Lung microvascular endothelial cell (primary cell): ENCODE results near the gene OSTC. TPM values are rescaled to one million over a fixed set of nuclear protein-coding genes. Genes with fewer than 3 reads are reported as not detected.

ENCODE experiments used
- DNase-seq, 2 donors: peaks; one replicate each; pipeline versions ENCODE4 v3.0.0 to v3.0.0-alpha.2; 2010; ENCODE audit warnings: low read depth in 2 of 2
- total RNA-seq: library from RNA; depleted of rRNA; stranded (reverse); fragments of >200 nt; gene quantifications from 2 replicates; pipeline ENCODE4 v1.2.1, GENCODE V29; 2014

Gene OSTC
- 190 and 221 TPM in 2 replicates for total RNA-seq

DNA sequence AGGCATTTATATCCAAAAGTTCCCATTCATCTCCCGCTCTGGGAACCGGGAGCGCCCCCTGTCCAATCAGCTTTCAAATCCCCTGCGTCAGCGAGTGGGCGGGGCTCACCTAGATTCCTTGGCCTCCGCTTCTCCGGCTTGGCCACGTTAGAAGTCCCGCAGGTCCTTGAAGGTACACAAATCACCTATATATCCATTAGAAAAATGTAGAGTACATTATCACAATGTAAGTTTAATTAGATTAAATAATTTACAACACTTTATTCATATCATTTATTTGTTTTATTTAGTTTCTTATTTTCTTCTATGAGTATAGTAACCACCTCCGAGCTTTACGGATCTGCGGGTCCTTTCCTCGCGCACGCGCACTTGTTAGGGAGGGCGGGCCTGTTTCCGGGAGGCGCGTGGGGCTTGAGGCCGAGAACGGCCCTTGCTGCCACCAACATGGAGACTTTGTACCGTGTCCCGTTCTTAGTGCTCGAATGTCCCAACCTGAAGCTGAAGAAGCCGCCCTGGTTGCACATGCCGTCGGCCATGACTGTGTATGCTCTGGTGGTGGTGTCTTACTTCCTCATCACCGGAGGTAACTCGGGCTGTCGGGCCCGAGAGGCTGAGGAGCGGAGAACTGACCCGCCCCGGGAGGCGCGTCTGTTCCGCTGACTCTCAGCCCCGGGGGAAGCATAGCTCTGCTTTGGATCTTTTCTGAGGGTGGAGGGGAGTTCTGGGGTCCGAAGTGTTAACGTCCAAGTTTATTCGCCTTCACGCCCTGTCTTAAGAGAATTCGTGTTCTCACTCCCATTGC lies at the start of gene OSTC:
Gene OSTC (plus strand): TSS at position 388 of the 802 bp plus-strand sequence. CDS start 57 bp downstream, at position 445.
- peak; percentile 98 for DNase-seq

DNA sequence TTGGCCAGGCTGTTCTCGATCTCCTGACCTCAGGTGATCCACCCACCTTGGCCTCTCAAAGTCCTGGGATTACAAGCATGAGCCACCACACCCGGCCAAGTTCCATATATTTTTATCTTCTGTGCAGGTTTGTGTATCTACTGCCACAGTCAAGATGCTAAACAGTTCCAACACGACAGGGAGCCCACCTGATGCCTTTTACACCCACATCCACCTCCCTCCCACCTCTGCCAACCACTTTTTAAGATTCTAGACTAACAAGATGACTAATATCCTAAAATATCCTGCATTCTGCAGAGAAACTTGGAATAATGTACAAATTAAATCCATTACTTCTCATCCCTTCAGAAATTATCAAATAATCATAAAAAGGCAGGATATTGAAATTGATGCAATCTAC lies 49.3 kb upstream of the OSTC start:
- no peak for DNase-seq

DNA sequence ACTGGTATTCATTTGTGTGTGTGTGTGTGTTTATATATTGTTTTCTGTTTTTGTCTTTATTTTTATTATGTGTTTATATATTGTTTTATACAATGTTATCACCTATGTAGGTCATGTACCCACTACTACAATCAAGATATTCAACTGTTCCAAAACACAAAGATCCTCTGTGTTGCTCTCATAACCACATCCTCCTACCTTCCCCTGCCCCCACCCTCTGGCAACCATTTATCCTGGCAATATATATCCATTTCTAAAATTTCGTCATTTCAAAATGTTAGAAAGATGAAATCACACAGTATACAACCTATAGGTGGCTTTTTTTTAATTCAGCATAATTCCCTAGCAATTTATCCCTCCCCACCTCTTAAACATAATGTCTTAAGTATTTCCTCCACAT lies 48.9 kb upstream of the OSTC start:
- no peak for DNase-seq

DNA sequence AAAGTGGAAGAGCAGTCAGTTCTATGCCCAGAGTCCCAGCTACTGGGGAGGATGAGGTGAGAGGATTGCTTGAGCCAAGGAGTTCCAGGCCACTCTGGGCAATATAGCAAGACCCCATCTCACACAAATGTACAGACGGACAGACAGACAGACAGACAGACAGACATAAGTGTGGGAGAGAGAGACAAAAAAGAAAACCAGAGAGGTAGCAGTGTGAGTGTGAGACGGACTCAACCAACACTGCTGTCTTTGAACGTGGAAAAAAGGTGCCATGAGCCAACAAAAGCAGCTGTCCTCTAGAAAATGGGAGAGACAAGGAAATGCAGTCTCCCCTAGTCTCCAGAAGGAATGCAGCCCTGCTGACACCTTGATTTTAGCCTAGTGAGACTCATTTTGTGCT lies 48.2 kb upstream of the OSTC start:
- DNase-seq = no peak

DNA sequence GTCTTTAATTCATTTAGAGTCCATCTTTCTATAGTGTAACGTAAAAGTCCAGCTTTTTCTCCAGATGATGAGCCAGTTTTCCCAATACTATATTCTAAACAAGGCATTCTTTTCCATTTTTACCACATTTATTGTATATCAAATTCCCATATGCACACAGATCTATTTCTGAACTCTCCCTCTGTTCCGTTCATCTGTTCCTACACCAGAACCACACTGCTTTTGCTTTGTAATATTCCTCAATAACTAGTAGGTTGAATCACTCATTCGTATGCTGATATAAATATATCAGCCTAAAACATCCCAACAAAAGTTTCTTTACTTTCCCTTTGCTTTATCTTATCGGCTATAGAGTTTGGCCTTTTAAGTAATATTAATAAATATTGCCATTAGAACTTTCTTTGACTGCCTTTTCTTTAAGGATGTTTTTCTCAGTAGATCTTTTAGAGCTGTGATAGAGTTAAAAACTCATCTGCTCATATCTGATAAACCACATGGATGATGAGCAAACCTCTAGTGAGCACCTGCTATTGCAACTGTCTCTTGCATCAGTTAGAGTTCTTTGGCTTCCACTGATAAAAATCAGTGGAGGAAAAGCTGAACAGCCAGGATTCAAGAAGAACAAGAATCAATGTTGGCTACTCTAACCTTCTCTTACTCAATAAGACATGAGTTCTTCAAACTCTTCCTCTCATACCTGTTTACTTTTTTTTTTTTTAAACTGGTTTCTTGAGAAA lies 43.2 kb upstream of the OSTC start:
- DNase-seq = no peak

DNA sequence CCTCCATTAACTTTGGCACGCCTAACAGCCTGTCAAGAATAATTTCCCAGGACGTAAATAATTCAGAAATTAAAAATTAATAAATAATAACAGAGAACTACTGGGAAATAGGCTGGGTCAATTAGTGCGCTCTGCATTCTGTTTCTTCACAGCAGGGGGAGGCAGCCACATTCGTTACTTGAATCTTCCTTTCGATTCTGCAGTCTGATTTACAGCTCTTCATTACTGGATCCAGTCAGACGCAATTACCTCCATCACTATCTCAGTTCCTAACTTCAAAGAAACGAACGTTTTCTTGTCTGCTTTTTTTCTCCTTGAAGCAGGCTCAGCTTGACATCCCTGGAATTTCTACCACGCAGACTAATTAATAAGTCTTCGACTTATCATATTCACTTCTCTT lies 39.0 kb upstream of the OSTC start:
- no peak for DNase-seq

DNA sequence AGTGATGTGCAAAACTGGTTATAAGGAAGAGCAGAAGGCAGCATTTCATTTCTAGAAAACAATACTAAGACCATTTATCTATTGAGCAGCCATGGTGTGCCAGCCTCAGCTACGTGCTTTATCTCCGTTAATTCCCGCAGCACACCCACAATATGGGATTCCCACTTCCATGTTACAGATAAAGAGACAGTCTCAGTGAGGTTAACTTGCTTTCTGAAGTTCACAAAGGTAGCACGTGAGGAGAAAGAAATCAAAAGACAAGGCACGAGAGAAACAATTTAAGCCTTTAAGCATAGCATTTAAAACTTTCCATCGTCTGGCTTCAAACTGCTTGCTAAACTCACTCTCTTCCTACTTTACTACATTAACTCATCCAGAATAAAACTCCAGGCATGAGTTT lies 38.0 kb upstream of the OSTC start:
- DNase-seq = no peak

DNA sequence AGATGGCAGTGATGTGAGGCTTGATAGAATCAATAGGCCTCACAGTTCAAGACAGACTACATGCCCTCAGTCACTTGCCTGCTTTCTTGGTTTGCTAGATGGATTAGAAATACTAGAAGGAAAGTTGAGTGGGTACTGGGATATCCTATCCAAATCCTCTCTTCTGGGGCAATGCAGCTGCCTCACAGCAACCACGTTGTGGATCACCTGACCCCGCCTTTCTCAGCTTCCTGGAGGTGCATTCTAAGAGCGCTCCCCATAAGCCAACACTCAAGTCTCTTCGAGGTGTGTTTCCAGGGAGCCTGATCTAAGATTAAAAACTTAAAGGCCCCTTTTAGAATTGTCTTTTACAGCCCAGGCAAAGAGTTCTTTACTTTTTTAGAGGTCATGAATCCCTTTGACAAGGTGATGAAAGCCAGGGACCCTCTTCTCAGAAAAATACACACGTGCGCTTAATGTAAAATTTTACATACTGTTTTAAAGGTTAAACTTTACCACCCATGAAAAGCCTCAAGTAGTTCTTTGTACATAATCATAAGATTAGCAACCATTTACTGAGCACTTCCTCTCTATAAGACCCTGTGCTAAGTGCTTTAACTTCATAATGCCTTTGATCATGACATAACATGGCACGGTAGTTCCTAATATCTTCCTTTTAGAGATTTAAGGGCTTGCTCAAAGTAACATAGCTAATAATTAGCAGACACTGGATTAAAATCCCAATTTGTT lies 30.9 kb upstream of the OSTC start:
- DNase-seq = no peak

DNA sequence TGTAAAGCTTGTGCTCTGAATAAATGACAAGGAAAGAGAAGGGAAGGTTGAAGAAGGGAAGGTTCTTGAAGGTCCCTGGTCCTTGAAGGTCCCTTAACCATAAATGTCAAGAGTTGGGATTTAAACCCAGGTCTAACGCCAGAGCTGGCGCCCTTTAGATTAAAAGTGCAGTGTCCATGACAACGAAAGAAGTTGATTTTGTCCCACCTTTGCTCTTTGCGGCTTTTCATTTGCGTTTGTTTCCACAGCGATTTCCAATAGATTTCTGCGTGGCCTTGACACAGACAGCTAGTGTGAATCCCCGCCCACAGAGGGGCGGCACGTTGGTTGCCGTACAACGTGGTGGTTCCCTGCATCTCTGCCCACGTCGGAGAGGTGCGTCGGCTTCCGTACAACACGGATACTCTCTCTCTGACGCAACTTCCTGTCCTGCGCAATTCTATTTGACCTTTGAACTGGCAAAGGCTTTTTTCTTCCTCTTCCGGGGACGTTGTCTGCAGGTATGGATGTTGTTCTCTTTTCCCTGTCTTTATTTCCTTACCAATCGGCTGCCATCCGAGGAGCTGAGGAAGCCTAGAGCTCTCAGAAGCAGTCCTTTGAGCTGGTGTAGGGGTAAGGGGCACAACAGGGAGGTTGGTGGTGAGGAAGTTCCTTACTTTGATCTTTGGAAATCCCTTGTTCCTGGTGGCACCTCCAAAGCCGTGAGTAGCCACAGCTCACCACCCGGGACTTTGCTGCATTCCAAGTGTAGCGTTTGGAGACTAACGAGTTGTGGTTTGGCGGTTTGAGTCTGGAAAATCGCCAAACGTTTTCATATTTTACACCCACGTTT lies 30.1 kb upstream of the OSTC start, which contains the start of gene RPL34:
Gene RPL34 (plus strand): TSS at position 476 of the 832 bp plus-strand sequence. CDS start 1,384 bp downstream, outside the sequence.
- DNase-seq = peak; percentile 99

- peak; percentile 5 to 48 for DNase-seq
These were observed 29.2 kb upstream of the OSTC start for GRCh38 chr4:108620933-108621905.

GRCh38 chr4:108622022-108622421 lies 28.4 kb upstream of the OSTC start:
- no peak for DNase-seq

- no peak for DNase-seq
These were observed 27.6 kb upstream of the OSTC start for GRCh38 chr4:108622828-108623227.

GRCh38 chr4:108624263-108625056 lies 25.9 kb upstream of the OSTC start:
- DNase-seq = no peak

DNA sequence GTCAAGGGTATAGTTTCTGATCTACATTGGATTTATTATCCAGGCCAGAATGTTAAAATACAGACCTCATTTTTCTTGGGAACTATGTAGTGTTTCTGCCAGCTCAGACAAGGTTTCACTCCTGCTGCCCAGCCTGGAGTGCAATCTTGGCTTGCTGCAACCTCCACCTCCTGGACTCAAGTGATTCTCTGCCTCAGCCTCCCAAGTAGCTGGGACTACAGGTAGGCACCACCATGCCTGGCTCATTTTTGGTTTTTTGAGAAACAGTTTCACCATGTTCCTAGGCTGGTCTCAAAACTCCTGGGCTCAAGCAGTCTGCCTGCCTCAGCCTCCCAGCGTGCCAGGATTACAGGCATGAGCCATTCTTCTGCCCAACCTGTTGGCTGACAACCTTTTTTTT lies 24.3 kb upstream of the OSTC start:
- no peak for DNase-seq

DNA sequence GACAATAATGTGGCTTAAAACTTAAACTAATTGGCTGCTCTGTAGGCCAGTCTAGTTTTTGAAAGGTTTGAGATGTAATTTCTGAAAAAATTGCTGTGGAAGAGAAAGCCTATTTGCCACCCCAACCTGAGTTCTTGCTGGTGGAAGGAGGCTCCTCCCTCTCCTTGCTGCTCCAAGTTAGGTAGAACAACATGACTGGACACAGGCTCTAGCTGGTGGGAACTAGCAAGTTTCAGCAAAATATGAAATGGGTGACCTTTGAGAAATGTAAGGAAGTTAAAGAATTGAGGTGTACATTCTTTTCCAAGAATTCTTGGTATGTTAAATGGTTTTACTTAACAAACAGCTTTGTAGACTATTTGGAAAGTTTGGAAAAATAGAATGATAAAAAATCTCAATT lies 22.0 kb upstream of the OSTC start:
- no peak for DNase-seq

DNA sequence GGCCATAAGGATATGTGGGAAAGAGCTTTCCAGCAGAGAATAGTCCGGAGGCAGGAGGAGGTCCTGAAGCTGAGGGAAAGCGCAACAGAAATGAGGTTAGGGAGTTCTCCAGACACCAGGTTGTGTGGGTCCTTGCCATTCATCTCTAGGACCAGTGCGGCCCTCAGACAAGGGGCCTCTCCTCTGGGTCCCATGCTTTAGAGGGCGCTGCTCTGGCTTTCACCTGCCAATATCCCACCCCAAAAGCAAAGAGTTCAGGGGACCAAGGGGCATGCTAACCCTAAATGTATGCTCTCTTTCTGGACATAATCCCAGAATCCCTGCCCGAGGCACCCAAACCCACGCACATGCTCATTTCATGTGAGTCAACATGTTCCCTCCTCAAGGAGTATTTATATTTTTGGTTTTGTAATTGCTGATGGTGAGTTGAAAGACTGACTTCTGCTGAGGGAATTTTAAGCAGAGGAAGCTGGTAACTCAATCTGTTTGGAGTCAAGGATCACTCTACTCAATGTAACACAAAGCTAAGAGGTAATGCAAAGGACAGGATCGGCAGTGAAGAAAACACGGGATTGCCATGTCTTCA lies 15.2 kb upstream of the OSTC start:
- no peak for DNase-seq

DNA sequence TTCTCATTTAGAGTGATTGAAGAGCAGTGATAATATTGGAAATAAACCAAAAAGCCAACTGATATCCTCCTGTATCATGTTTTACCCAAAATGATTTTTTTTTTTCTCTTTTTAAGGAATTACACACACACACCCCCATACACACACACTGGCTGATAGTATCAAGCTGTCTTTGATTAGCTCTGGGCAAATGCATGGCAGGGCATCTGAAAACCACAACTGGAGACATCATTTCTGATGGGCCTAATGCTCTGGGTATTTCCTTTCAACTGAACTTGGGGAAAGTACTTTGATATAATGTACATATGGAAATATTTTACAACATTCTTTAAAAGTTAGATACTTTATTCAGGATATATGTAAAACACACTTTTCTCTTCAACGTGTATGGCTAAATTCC lies 14.2 kb upstream of the OSTC start:
- no peak for DNase-seq

DNA sequence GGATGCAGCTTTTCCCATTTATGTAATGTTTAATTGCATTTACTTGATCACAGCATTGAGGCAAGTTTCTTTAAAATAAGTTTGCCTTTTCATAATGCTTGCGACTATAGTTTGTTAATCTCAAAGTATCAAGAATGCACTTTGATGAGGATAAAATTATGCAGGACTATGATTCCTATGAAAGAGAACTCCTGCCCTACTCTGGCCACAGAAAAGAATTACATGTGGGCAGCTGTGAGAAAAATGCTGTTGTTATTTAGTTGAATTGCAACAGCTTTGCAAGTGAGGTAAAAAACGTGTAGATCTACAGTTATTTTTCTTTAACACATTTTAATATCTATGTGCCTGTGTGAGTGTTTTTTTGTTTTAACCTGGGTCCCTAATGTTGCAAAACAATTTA lies 12.5 kb upstream of the OSTC start:
- DNase-seq = peak in 1 of 2 donors; percentile 29

GRCh38 chr4:108644237-108644636 lies 6.2 kb upstream of the OSTC start:
- DNase-seq = peak; percentile 22 to 59
